HG03432 (cell line): ENCODE results near the gene MUC6.

ENCODE experiments used
- ATAC-seq: cut with Tn5 transposase; IDR thresholded peaks from one replicate; pipeline ENCODE4 v1.9.1; 2021; ENCODE audit warnings: mild to moderate bottlenecking, moderate library complexity; ENCODE audit not compliant: unreplicated experiment

Gene MUC6

DNA sequence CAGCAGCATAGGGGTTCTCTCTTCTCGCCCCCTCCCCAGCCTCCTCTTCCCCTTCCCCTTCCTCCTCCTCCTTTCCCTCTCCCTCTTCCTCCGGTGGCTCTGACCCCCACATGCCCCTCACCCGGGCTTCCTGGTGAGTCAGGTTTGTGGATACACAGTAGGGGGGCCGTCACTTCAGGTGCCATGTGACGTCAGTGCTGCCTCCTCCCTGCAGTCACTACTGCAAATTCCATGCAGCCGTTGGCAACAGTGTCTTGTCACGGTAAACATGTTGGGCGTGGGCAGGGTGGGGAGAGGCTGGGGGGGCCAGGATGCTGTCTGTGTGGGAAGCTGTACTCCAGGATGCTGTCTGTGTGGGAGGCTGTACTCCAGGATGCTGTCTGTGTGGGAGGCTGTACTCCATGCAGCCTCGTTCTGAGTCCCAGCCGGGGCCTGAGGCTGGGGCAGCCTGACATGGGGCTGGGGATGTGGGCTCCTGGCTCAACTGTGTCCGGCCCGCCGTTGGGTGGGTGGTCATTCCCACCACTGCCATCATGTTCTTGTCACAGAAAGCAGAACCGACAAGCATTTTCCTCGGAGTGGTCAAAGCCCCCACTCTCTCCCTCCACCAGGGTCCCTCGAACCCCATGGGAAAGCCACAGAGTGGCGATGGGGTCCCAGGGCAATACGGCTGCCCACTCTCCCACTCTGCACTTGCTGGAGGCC, 35.8 kb upstream of the MUC6 start:
- ATAC-seq: no peak

DNA sequence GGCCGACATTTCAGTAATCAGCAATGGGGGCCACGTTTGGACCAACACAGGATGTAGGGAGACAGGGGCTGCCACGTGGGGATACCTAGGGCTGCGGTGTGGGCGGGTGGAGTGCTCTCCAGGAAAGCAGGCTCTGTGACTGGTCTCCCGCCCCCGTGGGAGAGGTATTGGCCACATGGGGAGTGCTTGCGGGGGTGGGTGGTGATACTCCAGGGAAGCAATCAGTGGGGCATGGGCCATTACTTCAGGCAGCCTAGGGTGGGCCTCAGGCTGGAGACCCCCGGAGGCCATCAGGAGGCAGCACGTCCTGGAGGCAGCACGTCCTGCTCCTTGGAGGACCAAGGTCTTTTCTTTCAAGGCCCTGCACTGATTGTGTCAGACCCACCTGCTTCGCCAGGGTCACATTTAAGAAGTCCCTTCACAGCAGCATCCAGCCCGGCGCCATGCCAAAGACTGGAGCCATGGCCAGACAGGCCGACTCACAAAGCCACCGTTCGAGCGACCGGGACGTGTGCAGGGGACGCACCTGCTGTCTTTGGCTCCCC, 35.1 kb upstream of the MUC6 start:
- ATAC-seq: no peak

DNA sequence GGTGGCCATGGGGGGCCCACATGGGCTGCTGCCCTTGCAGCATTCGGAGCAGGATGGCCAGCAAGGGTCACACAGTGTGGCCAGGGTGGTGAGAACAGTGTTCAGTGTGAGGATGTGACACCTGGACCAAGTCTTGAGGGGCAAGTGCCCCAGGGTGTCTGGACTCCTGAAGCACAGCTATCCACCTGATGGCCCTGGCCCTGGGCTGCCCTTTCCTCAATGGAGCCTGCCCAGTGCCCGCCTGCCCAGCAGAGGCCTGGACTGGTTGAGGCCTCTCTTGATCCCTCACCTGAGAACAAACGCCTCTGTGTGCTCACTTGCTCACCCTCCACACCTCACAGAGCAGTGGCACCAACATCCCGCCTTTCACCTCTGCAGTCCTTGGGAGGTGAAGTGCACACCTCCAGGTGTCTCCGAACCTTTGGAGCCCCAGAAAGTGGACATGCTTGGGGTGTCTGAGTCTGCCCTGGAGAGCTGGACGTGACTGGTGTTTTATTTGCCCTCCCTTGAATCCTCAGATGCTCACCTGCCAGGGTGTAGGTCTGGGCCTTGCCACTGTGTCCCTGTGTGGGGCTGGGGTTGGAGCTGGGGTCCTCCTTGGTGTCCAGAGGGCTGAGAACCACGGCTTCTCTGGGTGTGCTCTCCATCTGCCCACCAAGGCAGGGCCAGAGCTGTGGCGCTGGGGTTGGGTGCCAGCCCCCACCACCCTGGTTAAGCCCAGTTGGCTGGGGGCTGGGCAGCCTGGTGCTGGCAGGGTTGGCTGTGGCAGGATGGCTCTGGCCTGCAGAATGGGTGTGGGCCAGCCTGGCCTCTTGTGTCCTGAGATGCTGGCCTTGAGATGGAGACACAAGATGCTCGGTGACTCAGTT, 34.3 kb upstream of the MUC6 start:
- ATAC-seq: no peak

- no peak for ATAC-seq
Measured at GRCh38 chr11:1069740-1070139, 33.2 kb upstream of the MUC6 start.

GRCh38 chr11:1067812-1068496, 31.4 kb upstream of the MUC6 start:
- ATAC-seq: no peak

DNA sequence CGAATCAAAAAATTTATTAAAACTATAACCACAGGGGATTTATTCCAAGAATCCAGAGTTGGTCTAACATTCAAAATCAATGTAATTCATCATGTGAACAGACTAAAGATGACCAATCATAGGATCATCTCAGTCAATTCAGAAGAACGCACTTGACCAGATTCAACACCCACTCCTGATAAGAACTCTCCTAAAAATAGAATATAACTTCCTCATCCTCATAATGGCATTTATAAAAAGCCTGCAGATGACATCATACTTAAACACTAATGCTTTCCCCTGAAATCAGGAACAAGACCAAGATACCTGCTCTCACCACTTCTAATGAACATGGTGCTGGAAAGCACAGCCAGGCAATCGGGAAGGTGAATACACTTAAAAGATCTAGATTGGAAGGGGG, 27.6 kb upstream of the MUC6 start:
- ATAC-seq: no peak

DNA sequence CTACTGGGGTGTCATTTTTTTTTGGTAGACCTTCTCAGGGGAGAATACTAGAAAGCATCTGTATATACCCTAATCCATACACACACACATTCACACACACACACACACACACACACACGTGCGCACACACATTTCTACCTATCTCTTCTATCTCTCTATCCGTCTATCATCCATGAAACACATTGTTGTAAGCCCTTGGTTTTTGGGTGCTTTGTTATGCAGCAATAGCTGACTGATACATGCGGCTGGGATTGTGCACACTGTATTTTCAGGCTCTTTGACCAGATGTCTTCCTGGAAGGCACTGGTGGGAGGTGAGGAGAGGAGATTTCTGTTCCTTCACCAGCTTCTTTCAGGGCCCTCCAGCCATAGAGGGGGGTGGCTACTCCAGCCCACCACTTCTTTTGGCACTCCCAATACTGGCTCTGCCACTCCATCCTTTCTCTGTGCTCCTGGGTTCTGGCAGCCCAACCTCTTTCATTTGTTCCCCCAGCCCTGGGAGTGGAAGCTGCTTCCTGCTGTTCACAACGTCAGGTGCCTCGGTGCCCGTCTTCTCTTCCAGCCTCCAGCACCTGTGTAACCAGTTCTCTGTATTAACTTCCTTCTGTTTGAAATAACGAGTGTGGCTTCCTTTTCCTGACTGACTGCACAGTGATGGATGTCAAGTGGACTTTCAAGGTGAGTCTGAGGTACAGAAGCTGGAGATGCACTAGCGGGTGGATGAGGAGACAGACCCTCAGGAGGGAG, 25.7 kb upstream of the MUC6 start:
- no peak for ATAC-seq

GRCh38 chr11:1060852-1061616, 24.5 kb upstream of the MUC6 start:
- no peak for ATAC-seq

DNA sequence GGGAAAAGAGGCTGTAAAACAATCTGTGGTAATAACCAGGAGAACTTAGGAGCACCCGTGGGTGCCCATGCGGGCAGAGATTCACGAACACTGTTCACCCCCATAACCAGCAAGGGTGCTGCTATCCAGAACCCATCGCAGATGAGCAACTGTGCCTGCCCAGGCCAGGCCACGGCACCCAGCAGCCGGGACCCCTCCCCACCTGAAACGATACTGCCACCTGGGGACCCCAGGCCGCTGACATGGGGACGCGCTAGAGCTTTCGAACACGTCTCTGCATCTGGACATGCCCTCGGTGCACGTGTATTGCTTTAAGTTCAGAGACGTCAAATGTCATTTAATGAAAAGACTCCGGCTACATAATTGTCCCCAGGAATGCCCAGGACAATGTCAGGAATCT, 23.9 kb upstream of the MUC6 start:
- ATAC-seq: no peak

DNA sequence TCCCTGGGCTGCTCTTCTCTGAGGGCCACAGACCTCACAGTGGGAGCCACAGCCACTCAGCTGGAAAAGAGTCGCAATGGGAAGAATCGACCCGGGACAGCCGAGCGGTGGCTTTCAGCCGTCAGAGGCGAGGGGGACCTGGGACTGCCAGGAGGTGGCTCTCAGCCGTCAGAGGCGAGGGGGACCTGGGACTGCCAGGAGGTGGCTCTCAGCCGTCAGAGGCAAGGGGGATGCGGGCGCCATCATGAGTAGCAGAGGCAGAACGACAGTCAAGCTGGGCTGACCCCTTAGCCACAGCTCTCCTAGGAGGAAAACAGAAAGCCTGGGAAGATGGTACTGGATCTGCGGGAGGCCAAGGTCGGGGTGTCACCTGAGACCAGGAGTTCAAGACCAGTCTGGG, 23.2 kb upstream of the MUC6 start:
- ATAC-seq: no peak

- no peak for ATAC-seq
Measured at GRCh38 chr11:1057806-1058205, 21.3 kb upstream of the MUC6 start.

DNA sequence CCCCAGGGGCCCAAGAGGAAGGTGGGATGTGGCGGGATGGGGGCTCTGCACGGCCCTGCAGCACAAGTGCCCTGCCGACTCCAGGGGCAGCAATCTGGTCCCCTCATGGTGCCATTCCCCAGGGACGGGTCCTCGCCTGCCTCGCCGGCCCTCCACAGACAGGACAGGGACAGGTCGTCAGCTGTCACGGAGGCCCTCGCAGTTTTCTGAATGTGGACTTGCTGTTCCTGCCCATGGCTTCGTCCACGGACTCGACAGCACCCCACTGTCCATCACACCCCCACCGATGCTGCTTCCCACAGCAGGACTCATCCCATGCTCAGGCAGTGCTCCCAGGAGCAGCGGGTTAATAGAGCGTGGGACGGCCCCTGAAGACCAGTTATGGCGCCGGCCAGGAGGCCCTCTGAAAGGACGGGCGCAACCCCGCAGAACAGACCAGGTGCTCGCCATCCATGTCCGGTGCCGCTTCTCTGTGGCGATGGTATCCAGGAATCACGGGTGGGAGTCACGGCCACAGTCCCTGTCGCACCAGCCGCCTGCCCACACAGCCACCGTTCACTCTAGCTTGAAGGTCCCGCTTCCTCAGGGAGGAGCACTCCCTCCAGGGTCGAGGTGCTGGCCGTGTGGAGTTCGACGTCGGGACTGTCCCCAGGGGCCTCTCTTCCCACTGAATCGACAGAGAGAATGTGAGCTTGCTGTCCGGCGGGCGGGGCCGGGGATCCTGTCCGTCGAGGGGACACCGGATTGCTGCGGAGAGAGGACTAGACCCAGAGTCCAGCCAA, 19.7 kb upstream of the MUC6 start:
- no peak for ATAC-seq

GRCh38 chr11:1055109-1055703, 18.7 kb upstream of the MUC6 start:
- ATAC-seq: no peak

GRCh38 chr11:1054143-1055108, 17.9 kb upstream of the MUC6 start:
- no peak for ATAC-seq

GRCh38 chr11:1053121-1053901, 16.8 kb upstream of the MUC6 start:
- ATAC-seq: no peak

DNA sequence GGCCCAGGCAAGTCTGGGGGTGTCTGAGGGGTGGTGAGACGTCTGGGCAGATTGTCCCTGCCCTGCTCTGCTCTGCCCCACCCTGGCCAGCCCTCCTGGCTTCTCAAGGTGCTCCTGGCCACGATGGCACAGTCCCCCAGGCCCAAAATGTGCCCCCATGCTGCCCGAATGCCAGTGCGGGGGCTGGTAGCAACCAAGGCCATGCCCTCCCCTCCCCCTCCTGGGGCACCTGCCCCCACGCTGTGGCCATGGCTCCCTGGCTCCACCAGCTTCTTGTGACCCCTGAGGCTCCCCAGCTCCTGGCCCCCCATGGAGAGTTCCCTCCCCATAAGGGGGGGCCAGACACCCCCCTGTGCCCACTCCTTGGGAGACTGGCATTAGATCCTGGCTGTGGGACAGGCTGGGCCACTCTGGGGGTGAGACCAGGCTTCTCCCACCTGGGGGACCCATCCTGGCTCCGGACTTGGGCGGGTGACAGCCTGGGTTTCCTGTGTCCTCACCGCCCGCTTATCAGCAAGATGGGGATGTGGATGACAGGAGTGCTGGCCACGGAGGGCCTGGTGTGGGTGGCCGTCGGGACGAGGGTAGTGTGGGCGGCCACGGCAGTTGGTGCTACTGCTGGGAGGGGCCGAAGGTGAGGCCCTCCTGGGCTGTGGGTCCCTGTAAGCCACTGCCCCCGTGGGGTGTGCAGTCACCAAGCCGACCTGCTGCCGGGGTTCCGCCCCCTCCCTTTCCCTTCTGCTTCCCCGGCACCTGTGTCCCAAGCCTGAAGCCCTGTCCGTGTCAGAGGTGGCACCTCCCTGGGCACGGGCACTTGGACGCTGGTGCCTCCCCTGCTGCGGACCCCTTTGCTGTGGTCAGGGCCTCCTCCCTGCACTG, 15.9 kb upstream of the MUC6 start:
- no peak for ATAC-seq
